GM19240 (cell line): Measurements from ENCODE around the gene LIPI.
"Not testable (repeated sequence)": the region's sequence is repeated elsewhere in the genome, so short reads cannot be mapped to it uniquely, and the experiment has no call there.

Experiments used
- DNase-seq: peaks from one replicate; pipeline ENCODE4 v3.0.0; 2011; ENCODE audit warnings: low spot score; ENCODE audit not compliant: insufficient read length

The LIPI gene

DNA sequence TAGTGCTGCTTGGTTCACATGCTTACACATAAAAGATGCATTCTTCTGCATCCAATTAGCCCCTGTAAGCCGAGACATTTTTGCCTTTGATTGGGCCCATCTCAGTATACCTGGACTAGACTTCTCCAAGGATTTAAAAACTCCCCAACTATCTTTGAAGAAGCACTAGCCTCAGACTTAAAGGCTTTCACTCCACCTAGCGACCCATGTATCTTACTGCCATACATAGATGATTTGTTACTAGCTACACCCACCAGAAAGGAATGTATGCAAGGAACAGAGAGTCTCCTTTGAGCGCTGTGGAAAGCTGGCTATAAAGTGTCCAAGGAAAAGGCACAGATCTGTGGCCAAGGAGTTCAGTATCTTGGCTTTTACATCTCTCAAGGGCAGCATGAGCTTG, 91.7 kb downstream of the LIPI start:
- no peak for DNase-seq

DNA sequence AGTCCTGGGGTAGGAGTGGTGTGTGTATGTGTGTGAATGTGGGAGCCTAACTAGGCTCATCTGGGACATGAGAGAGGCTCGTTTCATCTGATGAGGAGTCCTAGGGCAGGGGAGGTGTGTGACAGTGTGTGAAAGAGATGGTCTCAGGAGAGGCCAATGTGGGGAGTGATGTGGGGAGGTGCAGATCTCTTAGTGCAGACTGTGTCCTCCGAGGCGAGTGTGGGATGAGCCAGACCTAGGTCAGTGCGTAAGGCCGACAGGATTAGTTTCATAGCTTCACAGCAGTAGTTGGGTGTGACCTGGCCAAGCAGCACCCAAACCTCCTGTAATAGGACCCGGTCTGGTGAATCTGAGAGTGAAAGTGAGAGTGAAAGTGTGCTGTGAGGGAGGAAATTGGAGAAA, 94.7 kb downstream of the LIPI start:
- DNase-seq = peak; percentile 14

DNA sequence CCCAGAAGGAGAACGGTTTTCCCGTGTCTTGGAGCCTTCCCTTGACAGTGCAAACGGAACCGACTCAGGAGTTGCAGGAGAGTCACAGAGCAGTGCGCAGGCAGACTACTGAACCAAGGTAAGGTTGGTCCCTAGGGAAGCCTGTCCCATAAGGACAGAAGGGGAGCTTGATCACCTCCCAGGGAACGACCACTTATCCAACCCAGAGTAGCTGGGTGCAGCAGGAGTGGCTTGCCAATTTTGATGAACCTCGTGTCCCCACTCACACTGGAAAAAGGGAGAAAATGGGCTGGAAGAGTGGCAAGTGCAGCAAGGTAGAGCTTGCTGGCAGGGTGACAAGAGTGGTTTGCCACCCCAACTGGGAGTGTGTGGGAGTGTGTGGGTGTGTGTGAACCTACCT, 95.1 kb downstream of the LIPI start:
- no peak for DNase-seq

DNA sequence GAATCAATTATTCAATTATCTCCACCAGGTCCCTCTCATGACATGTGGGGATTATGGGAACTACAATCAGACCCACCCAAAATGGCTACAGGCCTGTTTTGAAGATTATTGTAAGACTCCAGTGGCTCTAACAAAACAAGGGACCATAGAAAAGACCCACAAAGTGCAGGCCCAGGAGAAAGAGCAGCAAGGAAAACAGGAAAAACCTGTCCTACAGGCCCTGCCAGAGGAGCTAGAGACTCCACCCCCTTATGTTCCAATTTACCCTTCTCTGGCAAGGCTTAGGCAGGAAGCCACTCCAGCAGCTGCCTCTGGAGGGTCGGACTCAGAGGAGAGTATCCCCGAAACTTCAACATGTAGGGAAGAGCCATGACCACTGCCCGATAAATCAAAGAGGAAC, 96.5 kb downstream of the LIPI start:
- DNase-seq = no peak

DNA sequence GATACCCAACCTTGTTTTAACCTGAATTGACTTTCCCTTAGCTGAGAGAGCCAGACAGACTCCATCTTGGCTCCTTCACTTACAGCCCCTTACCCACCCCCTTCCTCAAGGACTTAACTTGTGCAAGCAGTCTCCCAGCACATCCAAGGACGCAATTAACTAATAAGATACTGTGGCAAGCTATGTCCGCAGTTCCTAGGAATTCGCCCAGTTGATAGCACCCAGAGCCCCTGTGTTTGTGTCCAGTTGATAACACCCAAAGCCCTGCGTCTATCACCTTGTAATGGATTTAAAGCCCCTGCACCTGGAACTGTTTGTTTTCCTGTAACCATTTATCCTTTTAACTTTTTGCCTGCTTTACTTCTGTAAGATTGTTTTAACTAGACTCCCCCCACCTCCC, 106.2 kb downstream of the LIPI start:
- not testable (repeated sequence) for DNase-seq

DNA sequence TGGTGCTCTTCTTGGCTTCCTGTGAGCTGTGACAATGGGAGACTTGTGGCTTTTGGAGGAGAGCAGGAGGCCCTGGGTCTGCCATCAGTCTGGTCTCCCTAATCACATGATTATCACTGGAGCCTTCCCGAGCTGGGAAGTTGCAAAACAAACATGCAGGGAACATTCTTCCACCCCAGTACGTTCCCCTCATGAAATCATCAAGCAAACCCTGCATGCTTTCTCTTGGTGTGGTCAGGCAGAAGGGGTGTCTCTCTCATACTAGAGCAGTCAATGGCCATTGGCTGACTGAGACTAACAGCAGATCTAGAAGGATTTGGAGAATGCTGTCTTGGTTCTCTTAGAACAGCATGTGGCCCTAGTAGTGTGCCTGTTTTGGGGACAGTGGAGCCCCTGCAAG, 111.2 kb downstream of the LIPI start:
- DNase-seq = no peak

DNA sequence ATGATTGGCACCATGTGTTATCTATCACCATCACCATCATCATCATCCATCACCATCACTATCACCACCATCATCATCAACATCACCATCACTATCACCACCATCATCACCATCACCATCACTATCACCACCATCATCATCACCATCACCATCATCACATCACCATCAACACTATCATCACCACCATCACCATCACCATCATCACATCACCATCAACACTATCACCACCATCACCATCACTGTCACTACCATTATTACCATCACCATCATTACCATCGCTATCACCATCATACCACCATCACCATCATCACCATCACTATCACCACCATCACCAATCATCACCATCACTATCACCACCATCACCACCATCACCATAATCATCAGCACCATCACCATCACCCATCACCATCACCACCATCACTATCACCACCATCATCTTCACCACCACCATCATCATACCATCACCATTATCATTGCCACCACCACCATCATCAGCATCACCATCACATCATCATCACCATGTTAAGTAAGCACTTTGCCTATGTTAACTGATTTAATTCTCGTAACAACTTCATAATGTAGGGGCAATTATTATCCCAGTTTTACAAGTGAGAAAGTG, 112.8 kb downstream of the LIPI start:
- DNase-seq = no peak

DNA sequence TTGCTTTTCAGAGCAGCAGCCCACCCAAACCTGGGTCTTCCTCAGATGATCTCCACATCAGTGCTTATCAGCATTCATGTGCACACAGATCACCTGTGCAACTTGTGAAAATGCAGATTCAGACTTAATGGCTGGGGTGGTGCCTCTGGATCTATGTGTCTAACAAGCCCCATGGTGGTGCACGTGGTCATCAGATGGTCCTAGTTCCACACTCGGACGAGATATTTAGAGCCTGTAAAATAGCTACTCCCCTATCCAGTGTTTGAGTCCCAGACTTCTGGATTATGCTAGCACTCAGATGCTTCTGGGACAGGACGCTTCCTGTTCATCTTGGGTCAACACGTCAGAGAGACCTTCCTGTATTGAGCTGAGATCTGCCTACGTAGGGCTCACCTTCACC, 114.2 kb downstream of the LIPI start:
- DNase-seq = no peak

DNA sequence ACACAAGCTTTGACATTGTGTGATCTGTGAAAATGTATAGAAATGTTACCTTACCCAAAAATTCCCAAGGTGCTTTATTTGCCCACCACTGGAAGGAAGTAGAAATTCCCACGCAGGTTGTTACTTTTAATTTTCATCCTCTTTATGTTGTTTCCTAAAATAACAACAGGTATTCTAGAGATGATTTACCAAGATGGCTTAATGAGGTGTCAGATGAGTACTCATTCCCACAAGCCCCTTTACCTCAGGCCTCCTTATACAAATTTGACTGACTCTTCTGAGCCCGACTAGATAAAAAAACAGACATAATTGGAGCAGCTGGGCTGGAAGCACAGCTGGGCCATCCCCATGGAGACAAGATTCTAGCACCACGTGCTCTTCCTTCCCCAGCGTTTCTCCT, 114.6 kb downstream of the LIPI start:
- DNase-seq = no peak

DNA sequence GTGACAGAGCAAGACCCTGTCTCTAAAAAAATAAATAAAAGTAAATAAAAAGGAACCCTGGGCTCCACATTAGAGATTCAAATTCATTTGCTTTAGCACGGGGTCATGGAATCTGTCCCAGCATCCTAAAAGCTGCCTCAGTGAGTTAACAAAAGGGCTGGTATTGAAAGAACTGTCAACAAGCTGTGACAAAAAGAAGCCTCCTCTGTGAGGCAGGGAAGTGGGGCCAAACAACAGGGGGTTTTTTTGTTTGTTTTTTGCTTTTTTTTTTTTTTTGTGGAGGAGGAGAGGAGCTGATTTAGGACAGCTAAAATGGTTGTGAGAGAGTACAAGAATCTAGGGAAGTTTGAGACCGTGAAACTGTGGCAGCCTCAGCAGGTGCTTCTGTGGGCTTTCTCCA, 115.7 kb downstream of the LIPI start:
- no peak for DNase-seq

DNA sequence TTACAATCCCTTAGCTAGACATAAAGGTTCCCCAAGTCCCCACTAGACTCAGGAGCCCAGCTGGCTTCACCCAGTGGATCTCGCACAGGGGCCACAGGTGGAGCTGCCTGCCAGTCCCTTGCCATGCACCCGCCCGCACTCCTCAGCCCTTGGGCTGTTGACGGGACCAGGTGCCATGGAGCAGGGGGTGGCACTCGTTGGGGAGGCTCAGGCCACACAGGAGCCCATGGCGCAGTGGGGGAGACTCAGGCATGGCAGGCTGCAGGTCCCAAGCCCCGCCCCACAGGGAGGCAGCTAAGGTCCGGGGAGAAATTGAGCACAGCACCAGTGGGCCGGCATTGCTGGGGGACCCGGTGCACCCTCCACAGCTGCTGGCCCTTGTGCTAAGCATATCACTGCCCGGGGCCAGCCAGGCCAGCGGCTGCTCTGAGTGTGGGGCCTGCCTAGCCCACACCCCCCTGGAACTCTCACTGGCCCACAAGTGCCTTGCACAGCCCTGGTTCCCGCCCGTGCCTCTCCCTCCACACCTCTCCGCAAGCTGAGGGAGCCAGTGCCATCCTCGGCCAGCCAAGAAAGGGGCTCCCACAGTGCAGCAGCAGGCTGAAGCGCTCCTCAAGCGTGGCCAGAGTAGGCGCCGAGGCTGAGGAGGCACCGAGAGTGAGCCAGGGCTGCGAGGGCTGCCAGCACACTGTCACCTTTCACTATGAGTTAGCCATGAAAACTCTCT, 117.8 kb downstream of the LIPI start:
- no peak for DNase-seq

DNA sequence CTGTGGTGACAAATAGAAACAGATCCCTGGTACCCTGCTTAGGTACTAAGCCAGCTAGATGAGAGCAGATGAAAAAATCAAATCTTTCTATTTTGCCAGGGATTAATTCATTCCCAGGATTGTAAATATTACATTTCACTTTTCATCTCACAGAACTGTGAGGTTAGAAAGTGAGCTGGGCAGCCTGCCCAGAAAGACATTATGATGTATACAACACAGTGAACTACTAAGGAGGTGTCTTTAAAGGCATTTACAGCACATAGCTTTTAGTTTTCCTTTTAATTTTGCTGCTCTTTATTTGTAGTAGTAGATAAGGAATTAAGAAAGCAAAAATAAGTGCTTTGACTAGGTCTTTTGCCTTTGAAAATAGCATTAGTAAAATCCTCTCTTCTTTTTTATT, 120.6 kb downstream of the LIPI start:
- not testable (repeated sequence) for DNase-seq

DNA sequence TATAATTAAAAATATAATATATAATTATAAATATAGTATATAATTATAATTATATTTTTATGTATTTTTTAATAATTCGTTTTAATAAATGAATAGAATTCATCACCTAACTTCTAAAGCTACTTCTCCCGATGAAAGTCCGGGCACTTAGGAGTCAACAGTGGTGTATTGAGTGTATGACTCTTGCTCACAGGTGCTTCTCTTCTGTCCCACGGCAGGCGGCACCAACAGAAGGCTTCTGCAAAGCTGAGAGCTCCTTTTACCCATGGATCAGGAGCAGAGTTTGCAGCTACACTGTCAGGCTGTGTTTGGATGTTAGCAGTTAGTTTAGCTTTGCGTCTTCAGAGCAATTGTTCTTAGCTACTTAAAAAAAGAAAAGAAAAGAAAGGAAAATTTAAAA, 122.4 kb downstream of the LIPI start:
- DNase-seq = no peak

DNA sequence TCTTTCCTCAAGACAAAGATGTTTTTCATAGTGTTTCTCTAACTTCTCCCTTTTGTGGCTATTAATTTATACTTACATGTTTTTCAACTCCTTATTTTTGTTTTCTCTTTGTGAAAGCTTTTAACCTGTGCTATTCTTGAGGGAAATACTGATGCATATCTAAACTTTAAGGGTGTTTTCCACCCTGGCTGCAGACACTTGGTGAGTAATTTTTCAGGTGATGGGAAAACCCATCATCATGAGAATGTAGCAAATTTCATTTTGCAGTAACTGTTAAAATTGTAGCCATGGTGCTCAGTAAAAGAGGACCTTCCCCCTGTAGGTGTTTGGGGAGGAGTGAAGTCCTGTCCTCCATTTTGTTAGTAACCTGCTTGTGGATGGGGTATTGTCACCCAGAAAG, 124.2 kb downstream of the LIPI start:
- DNase-seq = no peak

DNA sequence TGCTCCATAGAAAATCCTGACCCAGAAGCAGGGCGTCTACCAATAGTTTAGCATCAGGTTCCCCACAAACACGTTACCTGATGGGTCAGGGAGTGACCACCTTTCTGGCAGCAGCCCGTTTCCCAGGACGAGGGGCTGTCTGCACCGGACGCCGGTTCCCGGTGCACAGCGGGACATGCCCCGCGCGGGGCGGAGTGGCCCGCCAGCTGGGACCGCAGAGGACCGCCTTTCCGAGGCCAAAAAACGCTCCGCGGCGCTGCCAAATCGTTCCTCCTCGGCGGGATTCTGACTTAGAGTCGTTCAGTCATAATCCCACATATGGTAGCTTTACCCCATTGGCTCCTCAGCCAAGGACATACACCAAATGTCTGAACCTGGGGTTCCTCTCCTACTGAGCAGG, 126.1 kb downstream of the LIPI start:
- DNase-seq = no peak

DNA sequence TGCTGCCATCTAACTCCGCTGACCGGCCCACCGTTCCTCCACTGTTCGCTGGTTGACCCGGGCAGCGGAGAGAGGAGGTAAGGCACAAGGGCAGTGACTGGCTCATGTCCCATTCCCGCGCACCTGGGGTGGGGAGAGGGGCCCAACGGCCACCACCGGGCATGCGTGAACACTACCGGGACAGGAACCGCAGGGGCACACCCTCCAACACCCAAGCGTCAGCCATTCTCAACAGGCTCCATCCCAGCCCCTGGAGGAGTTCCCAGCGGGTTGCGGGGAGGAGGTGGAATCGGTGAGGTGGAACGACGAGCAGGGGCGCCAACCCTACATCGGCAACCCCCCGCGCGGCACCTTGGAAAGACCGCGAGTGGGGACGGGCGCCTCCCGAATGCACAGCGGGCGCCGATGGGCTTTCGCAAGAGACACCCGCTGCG, 126.7 kb downstream of the LIPI start:
- no peak for DNase-seq

DNA sequence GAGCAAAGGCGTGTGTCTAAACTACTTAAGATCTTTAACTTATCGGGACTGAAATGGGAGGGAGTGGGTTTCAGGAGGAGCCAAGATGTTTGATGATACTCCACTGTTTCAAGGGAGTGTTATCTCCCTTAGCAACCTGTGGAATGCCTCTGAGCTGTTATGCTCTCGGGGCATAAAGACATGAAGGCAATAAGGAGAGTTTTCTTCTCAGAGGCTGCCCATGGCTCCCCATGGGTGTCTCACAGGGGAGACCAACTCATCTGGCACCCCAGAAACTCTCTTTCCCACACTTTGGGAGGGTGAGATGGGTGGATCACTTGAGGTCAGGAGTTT, 130.0 kb downstream of the LIPI start:
- no peak for DNase-seq

DNA sequence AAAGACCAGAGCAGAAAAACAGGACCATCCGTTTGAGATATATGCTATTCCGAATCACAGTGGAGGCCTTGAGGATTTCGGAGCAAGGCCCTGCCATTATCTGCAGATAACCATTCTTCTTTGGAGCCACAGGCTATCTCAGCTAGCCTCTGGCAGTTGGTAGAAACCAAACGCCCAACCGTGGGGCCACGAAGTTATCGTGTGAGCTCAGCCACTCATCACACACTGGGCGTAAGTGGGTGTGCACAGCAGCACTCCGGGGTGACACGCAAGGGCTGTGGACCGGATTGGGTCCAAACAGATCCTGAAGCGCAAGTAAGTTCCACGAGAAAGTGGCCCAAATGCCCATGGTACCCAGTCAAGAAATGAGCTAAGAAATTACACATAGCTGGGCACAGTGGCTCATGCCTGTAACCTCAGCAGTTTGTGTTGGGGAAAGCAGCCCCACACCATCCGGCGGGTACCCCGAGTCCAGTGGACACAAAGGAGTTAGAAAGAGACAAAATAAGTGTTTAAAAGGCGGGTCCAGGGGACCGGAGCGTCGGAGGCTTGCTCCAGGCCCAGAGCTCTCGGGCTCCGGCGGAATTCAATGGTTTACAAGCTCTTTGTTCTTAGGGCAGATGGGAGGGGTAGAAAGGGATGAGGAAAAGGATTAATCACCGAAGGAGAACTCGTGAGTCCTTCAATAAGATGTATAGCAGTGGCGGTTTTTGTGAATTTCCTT, 130.6 kb downstream of the LIPI start:
- no peak for DNase-seq

DNA sequence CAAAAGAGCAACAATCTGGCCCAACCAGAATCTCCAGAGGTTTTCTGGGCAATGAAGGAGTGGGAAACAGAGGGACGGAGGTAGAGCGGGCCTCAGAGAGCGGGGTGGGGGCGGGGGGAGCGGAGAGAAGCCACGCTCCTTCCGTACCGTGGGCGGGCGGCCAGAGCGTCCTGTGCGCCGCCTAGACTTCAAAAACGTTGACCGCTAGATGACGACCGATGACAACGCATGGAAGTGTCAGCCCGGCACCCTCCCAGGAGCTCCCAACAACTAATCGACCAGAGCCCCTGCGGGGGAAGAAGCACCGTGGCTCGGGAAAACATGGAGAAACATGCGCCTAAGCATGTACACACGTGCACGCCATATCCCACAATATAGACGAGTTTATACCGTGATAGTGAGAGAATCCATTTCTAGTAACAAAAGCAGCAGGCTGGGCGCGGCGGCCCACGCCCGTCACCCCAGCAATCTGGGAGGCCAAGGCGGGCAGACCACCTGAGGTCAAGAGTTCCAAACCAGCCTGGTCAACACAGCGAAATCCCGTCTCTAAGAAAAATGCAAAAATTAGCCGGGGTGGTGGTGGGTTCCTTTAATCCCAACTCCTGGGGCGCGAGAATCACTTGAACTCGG, 131.9 kb downstream of the LIPI start:
- DNase-seq = no peak

DNA sequence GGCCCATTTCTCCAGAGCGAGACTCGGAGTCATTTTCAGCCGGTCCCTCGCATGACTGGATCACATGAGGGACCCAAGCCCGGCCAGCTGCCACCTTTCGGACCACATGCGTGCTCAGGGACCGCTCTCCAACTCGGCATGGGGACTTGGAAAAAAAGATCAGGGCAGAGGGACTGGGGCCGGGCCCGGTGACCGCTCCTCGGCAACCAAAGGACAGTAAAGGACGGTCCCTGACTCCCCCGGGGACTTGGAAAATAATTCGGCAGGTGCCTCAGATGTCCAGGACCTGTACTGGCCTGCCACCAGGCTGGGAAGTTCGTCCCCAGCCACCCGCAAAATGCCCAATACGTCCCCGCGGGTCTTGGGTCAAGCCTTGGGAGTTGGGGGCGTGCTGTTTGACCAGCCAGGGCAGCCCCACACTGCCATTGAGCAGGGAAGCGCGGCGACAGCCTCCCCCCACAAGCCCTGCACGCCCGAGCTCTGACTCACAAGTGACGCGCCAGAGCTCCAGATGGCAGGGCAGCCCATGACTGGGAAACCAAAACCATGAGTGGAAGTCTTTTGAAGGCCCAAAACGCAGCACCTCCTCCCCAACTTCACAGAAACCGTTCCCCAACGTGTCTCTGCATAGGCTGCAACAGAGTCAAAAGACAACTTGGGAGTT, 134.5 kb downstream of the LIPI start:
- no peak for DNase-seq

DNA sequence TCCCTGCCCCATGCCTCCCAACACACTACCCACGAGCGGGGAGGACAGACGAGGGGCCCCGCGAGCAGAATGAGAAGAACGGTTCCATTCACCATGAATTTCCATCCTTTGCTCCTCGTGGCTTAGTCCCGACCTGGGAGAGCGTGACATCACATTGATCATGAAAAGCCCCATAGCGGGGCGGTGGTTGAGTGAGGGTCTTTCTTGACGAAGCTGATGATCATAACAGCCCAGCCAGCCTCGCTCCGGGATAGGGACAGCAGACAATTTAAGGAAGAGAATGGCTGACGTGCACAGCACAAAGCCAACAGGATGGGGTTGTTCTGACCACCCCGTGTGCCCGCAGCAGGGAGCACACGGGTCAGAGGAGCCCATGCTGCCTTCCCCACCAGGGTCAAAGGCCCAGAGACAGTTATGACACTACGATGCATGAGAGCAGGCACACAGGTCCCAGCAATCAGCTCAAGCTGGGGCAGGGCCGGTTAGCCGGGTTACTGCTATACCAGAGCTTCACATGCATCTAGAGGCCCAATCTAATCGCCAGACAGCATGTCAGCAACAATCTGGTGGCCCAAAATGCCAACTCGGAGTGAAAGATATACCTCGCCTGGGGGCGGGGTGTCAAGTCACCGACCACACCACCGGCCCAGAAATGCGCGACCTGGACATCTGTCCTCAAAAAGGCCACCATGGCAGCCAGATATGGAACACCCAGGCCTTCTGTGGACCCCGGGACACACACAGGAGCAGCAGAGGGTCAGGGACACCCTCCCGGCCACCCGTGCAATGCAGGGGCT, 135.2 kb downstream of the LIPI start:
- DNase-seq = no peak
